ENCODE results near the gene ZDHHC11.

Gene ZDHHC11

GRCh38 chr5:761854-762710, 88.7 kb downstream of the ZDHHC11 start:
- ChIA-PET POLR2A (ENCODE audit: low non-redundant PET) (no interaction called here), CTCF (interaction anchor here (0.7 kb wide), 1 partner anchor 197 kb away, joined by 4 read pairs; no protein-coding TSS in a partner anchor)
- peak overlapping the region; percentile 43 for H3K27ac ChIP-seq
- DNase-seq (ENCODE audit: low spot score) = no peak
- TF ChIP-seq, protein P1, sequence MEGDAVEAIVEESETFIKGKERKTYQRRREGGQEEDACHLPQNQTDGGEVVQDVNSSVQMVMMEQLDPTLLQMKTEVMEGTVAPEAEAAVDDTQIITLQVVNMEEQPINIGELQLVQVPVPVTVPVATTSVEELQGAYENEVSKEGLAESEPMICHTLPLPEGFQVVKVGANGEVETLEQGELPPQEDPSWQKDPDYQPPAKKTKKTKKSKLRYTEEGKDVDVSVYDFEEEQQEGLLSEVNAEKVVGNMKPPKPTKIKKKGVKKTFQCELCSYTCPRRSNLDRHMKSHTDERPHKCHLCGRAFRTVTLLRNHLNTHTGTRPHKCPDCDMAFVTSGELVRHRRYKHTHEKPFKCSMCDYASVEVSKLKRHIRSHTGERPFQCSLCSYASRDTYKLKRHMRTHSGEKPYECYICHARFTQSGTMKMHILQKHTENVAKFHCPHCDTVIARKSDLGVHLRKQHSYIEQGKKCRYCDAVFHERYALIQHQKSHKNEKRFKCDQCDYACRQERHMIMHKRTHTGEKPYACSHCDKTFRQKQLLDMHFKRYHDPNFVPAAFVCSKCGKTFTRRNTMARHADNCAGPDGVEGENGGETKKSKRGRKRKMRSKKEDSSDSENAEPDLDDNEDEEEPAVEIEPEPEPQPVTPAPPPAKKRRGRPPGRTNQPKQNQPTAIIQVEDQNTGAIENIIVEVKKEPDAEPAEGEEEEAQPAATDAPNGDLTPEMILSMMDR (conservative IDR thresholded peaks at IDR 0.05; ENCODE audit: low read depth) = no peak

- POLR2A ChIA-PET (ENCODE audit: low non-redundant PET) = no interaction called here
- DNase-seq (ENCODE audit: low spot score) = no peak
- CTCF ChIA-PET = no interaction called here
- peak overlapping the region; percentile 43; the same call in 1 of the 2 replicates for H3K27ac ChIP-seq
- TF ChIP-seq, protein P1 (conservative IDR thresholded peaks at IDR 0.05; ENCODE audit: low read depth) = no peak
These were observed 89.6 kb downstream of the ZDHHC11 start for GRCh38 chr5:761059-761771.

DNA sequence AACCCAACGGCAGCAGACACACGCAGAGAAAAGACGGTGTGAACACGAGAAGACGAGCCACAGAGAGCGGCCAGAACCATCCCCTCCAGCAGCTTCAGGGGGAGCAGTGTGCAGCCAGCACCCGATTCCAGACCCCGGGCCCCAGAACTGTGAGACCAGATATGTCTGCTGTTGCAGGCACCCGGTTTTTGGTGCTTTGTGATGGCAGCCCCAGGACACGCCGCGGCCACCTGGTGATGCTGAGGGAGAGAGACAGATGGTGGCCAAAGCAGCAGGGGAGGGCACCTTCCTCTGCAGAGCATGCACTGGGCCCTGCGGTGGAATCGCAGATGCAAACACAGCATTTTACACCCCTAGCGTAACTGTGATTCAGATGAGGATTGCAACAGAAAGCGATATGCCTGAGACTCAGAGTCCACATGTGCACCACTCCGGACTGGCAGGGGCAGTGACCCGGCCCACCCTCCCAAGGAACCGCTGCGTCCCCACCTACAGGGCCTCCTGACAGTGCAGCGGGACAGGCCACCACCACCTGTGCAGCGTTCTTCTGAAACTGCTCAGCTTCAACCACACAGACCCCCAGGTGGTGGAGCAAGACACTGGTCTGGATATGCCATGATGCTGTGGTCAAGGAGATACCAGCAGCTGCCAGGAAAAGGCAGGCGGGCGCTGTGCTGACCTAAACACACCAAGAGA, 90.3 kb downstream of the ZDHHC11 start:
- TF ChIP-seq, protein P1 (conservative IDR thresholded peaks at IDR 0.05; ENCODE audit: low read depth) = no peak
- ChIA-PET CTCF (no interaction called here), POLR2A (ENCODE audit: low non-redundant PET) (no interaction called here)
- H3K27ac ChIP-seq = no peak overlapping the region
- no peak for DNase-seq (ENCODE audit: low spot score)

GRCh38 chr5:759781-760362, 90.9 kb downstream of the ZDHHC11 start:
- POLR2A ChIA-PET (ENCODE audit: low non-redundant PET) = no interaction called here
- TF ChIP-seq, protein P1 (conservative IDR thresholded peaks at IDR 0.05; ENCODE audit: low read depth) = no peak
- no peak for DNase-seq (ENCODE audit: low spot score)
- H3K27ac ChIP-seq = no peak overlapping the region
- CTCF ChIA-PET = no interaction called here

DNA sequence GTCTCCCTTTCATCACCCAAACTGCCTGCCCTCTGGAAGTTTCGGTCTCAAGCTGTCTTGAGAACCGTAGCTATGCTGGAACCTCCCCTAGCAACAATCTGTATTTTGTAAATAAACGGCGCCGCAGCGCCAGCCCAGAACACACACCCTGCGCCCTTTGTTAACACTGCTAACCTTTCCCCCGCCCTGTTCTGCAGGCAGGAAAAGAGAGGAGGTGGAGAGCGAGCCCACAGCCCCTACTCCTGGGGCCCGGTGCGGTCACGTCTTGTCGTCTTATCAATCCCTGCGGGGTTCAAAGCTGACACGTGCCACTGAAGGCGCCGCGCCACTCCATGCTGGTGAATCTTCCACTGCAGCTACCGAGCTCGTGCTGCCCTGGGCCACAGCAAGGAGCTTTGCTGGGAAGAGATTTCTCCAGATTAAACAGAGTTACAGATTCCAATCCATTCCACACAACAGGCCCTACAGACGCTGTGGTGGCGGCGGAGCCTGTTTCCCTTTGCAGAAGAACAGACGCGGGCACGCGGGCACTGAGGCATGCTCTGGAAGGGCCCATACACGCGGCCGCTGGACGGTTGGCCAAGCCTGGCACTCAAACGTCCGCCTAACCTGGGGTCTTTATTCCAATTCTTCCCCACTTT, 91.6 kb downstream of the ZDHHC11 start:
- no peak for DNase-seq (ENCODE audit: low spot score)
- peak overlapping the region; percentile 36 for H3K27ac ChIP-seq
- TF ChIP-seq, protein P1 (conservative IDR thresholded peaks at IDR 0.05; ENCODE audit: low read depth) = no peak
- ChIA-PET POLR2A (ENCODE audit: low non-redundant PET) (no interaction called here), CTCF (interaction anchor here (0.5 kb wide), 1 partner anchor 409 kb away, joined by 5 read pairs; no protein-coding TSS in a partner anchor)
